Gastrocnemius medialis (tissue), 4 donors: ENCODE measurements around the gene CD8A. TPM values are rescaled to one million over a fixed set of nuclear protein-coding genes. Genes with fewer than 3 reads are reported as not detected.
"Not testable (repeated sequence)": the region's sequence is repeated elsewhere in the genome, so short reads cannot be mapped to it uniquely, and the experiment has no call there.

ENCODE experiments used
- ATAC-seq, 2 donors: fragments of 150-250 bp; one replicate each; pipeline ENCODE4 v1.9.1; 2016
- DNase-seq, 2 donors: peaks; one replicate each; pipeline ENCODE4 v3.0.0-alpha.2; 2019
- H3K27ac ChIP-seq, 4 donors: fragments of 200-600 bp; sonication (generic); 1 replicate in 1 of 4; 2 replicates in 3 of 4; pipeline ENCODE4 v1.5.1; 2016 to 2018; ENCODE audit warnings: mild to moderate bottlenecking in 2 of 4, moderate library complexity in 1 of 4
- H3K27me3 ChIP-seq, 3 donors: fragments of 200-600 bp; sonication (generic) in 2 of 3; 1 replicate in 1 of 3; 2 replicates in 2 of 3; pipeline versions ENCODE4 v1.5.1 to v1.6.0; 2016 to 2019; ENCODE audit warnings: mild to moderate bottlenecking in 1 of 3, moderate library complexity in 1 of 3
- H3K36me3 ChIP-seq, 2 donors: fragments of 200-600 bp; sonication (generic) in 1 of 2; one replicate each; pipeline ENCODE4 v1.5.1; 2017 to 2018
- H3K4me1 ChIP-seq, 2 donors: fragments of 200-600 bp; sonication (generic) in 1 of 2; one replicate each; pipeline ENCODE4 v1.5.1; 2016 to 2017; ENCODE audit warnings: mild to moderate bottlenecking in 2 of 2
- H3K4me3 ChIP-seq, 4 donors: fragments of 200-600 bp; sonication (generic) in 3 of 4; 1 replicate in 1 of 4; 2 replicates in 3 of 4; pipeline ENCODE4 v1.5.1; 2016 to 2019; ENCODE audit warnings: mild to moderate bottlenecking in 2 of 4
- H3K9me3 ChIP-seq, 3 donors: fragments of 200-600 bp; sonication (generic) in 2 of 3; 1 replicate in 1 of 3; 2 replicates in 2 of 3; pipeline ENCODE4 v1.5.1; 2016 to 2019
- CTCF ChIP-seq, 5 experiments: fragments of 450-650 bp in 3 of 5; fragments of 200-600 bp in 2 of 5; sonication (generic) in 2 of 5; IDR thresholded peaks in 4 of 5; conservative IDR thresholded peaks in 1 of 5; 1 replicate in 4 of 5; 2 replicates in 1 of 5; pipeline ENCODE4 v1.5.1; 2016 to 2019; ENCODE audit warnings: antibody characterized with exemption in 5 of 5, mild to moderate bottlenecking in 3 of 5, moderate library complexity in 3 of 5
- POLR2A ChIP-seq, 2 donors: fragments of 450-650 bp; IDR thresholded peaks; one replicate each; pipeline ENCODE4 v1.6.1; 2017; ENCODE audit warnings: antibody characterized with exemption in 2 of 2, mild to moderate bottlenecking in 2 of 2, moderate library complexity in 2 of 2
- in situ Hi-C, 4 donors: fragments of 200-750 bp; cut with MboI; loops; one replicate each; pipeline versions ENCODE4 v1.15.0 to v1.8.0; 2017; ENCODE audit warnings: low sequenced_read_pairs in 4 of 4
- intact Hi-C: fragments of 100-400 bp; cut with DNase I; formaldehyde crosslinking; loops from one replicate; pipeline ENCODE4 v1.15.1; 2023; ENCODE audit warnings: low total_unique reads
- total RNA-seq, 4 donors: library from RNA; depleted of rRNA; stranded (reverse); fragments of >200 nt; gene quantifications; one replicate each; pipeline versions ENCODE4 v1.1.0 to v1.2.3, GENCODE V29; 2016

CD8A gene
- total RNA-seq, 4 donors from 2014 or later, result 0.16 to 0.32 (median 0.31) TPM; not detected in 1

GRCh38 chr2:86747711-86748639 is 42.7 kb downstream of the CD8A start:
- no peak for DNase-seq

GRCh38 chr2:86746939-86747338 is 43.8 kb downstream of the CD8A start:
- in situ Hi-C loops, result no loop called here
- no peaks in the 10 kb centered on the region for H3K27me3 ChIP-seq
- no peaks in the 10 kb centered on the region for H3K9me3 ChIP-seq
- intact Hi-C loops, result no loop called here
- H3K4me1 ChIP-seq, result peaks cover 47 to 57% of the 10 kb centered on the region in 2 donors
- H3K4me3 ChIP-seq, result no peak overlapping the region
- no peak for ATAC-seq
- no peak for DNase-seq
- TF ChIP-seq POLR2A (IDR thresholded peaks at IDR 0.05), result no peak
- TF ChIP-seq CTCF (IDR thresholded peaks at IDR 0.05 in 4 of 5, conservative IDR thresholded peaks at IDR 0.05 in 1 of 5), result no peak
- H3K27ac ChIP-seq, result peak overlapping the region in 3 of 4 donors; percentile 21 to 62 (median 32)
- no peaks in the 10 kb centered on the region for H3K36me3 ChIP-seq

More at GRCh38 chr2:86747711-86748639, 42.7 kb downstream of the CD8A start:
- TF ChIP-seq POLR2A (IDR thresholded peaks at IDR 0.05), result no peak
- no peak for TF ChIP-seq CTCF (IDR thresholded peaks at IDR 0.05 in 4 of 5, conservative IDR thresholded peaks at IDR 0.05 in 1 of 5)
- peaks cover 0 to 9% of the 10 kb centered on the region in 2 donors for H3K36me3 ChIP-seq
- in situ Hi-C loops (no loop called here), intact Hi-C loops (no loop called here)
- peak; percentile 87 to 94 for ATAC-seq
- no peaks in the 10 kb centered on the region for H3K27me3 ChIP-seq
- H3K9me3 ChIP-seq, result no peaks in the 10 kb centered on the region
- H3K4me3 ChIP-seq, result peak overlapping the region in 1 of 4 donors; percentile 11
- peak overlapping the region; percentile 9 to 62 (median 30) for H3K27ac ChIP-seq
- H3K4me1 ChIP-seq, result peaks cover 47 to 57% of the 10 kb centered on the region in 2 donors

GRCh38 chr2:86744152-86744551 is 46.6 kb downstream of the CD8A start:
- Histone ChIP-seq H3K36me3 (no peaks in the 10 kb centered on the region), H3K27ac (peak overlapping the region in 2 of 4 donors; percentile 10 to 18), H3K9me3 (no peaks in the 10 kb centered on the region), H3K4me3 (no peak overlapping the region), H3K27me3 (no peaks in the 10 kb centered on the region), H3K4me1 (peaks cover 37 to 47% of the 10 kb centered on the region in 2 donors)
- no peak for ATAC-seq
- DNase-seq, result no peak
- TF ChIP-seq CTCF (IDR thresholded peaks at IDR 0.05 in 4 of 5, conservative IDR thresholded peaks at IDR 0.05 in 1 of 5) (no peak), POLR2A (IDR thresholded peaks at IDR 0.05) (no peak)
- intact Hi-C loops (no loop called here), in situ Hi-C loops (no loop called here)

- H3K9me3 ChIP-seq, H3K27me3 ChIP-seq, in situ Hi-C loops, DNase-seq, H3K4me3 ChIP-seq, ATAC-seq, intact Hi-C loops, H3K27ac ChIP-seq, H3K36me3 ChIP-seq: not testable (repeated sequence)
- H3K4me1 ChIP-seq, result peaks cover 16 to 27% of the 10 kb centered on the region in 2 donors
Measured at GRCh38 chr2:86741889-86742498, 48.7 kb downstream of the CD8A start.

- H3K4me3 ChIP-seq, H3K27me3 ChIP-seq, H3K36me3 ChIP-seq, H3K27ac ChIP-seq, ATAC-seq, H3K9me3 ChIP-seq, intact Hi-C loops, in situ Hi-C loops, DNase-seq: not testable (repeated sequence)
- H3K4me1 ChIP-seq, result peaks cover 0 to 13% of the 10 kb centered on the region in 2 donors
Measured at GRCh38 chr2:86739889-86740288, 50.8 kb downstream of the CD8A start.

GRCh38 chr2:86739485-86739884 is 51.2 kb downstream of the CD8A start:
- DNase-seq, H3K27ac ChIP-seq, H3K4me3 ChIP-seq, intact Hi-C loops, H3K9me3 ChIP-seq, H3K27me3 ChIP-seq, H3K36me3 ChIP-seq, ATAC-seq, in situ Hi-C loops: not testable (repeated sequence)
- peaks cover 0 to 11% of the 10 kb centered on the region in 2 donors for H3K4me1 ChIP-seq

- intact Hi-C loops, H3K27ac ChIP-seq, ATAC-seq, DNase-seq, in situ Hi-C loops, H3K36me3 ChIP-seq, H3K27me3 ChIP-seq, H3K4me3 ChIP-seq, H3K4me1 ChIP-seq, H3K9me3 ChIP-seq: not testable (repeated sequence)
Measured at GRCh38 chr2:86734896-86735295, 55.8 kb downstream of the CD8A start.
